PC-9 (cell line): ENCODE results near the gene TSACC. TPM values are rescaled to one million over a fixed set of nuclear protein-coding genes. Genes with fewer than 3 reads are reported as not detected.
"Not testable (repeated sequence)": the region's sequence is repeated elsewhere in the genome, so short reads cannot be mapped to it uniquely, and the experiment has no call there.

ENCODE experiments used
- BruUV-seq: library from RNA; stranded (reverse); fragments of 400-500 nt; replicated peaks from 2 replicates; lab custom pipeline; 2021; lab: Mats Ljungman, UMichigan
- CTCF ChIA-PET: fragments of 300-600 bp; sonication (Branson Sonifier 250); formaldehyde crosslinking; loops from one replicate; lab custom pipeline; 2022; ENCODE audit warnings: antibody characterized with exemption; lab: Charles Lee
- POLR2A ChIA-PET: fragments of 300-600 bp; sonication (Branson Sonifier 250); formaldehyde crosslinking; loops from one replicate; lab custom pipeline; 2022; ENCODE audit warnings: antibody characterized with exemption; ENCODE audit not compliant: unreplicated experiment; lab: Charles Lee
- DNase-seq, 2 experiments: peaks; one replicate each; pipeline versions ENCODE4 v3.0.0 to v3.0.0-alpha.2; 2015 to 2022; ENCODE audit warnings: mixed read lengths in 1 of 2
- H2AFZ ChIP-seq: fragments of 200-600 bp; sonication (generic); 2 replicates; pipeline ENCODE4 v1.8.1; 2017; ENCODE audit warnings: antibody characterized with exemption
- H3F3A ChIP-seq: fragments of 200-600 bp; sonication (generic); 2 replicates; pipeline ENCODE4 v1.8.1; 2017; ENCODE audit warnings: antibody characterized with exemption, mild to moderate bottlenecking, low read depth; ENCODE audit not compliant: insufficient read depth
- H3K27ac ChIP-seq: fragments of 200-600 bp; sonication (generic); 2 replicates; pipeline ENCODE4 v1.6.1; 2016; ENCODE audit warnings: mixed run types
- H3K27me3 ChIP-seq: fragments of 200-600 bp; sonication (generic); 2 replicates; pipeline ENCODE4 v1.6.1; 2016; ENCODE audit warnings: low read depth, mixed run types; ENCODE audit not compliant: insufficient read depth
- H3K36me3 ChIP-seq: fragments of 200-600 bp; sonication (generic); 2 replicates; pipeline ENCODE4 v1.6.1; 2016; ENCODE audit warnings: low read depth, mixed run types
- H3K4me1 ChIP-seq: fragments of 200-600 bp; sonication (generic); replicated peaks from 2 replicates; pipeline ENCODE4 v1.6.1; 2016; ENCODE audit warnings: mixed run types; ENCODE audit not compliant: insufficient read depth
- H3K4me2 ChIP-seq: fragments of 200-600 bp; sonication (generic); 2 replicates; pipeline ENCODE4 v1.6.1; 2017; ENCODE audit warnings: mixed run types
- H3K4me3 ChIP-seq: fragments of 200-600 bp; sonication (generic); 2 replicates; pipeline ENCODE4 v1.6.1; 2016; ENCODE audit warnings: mixed run types
- H3K79me2 ChIP-seq: fragments of 200-600 bp; sonication (generic); 2 replicates; pipeline ENCODE4 v1.6.1; 2017; ENCODE audit warnings: low read depth, mixed run types
- H3K9me2 ChIP-seq: fragments of 200-600 bp; sonication (generic); 2 replicates; pipeline ENCODE4 v1.8.1; 2017; ENCODE audit warnings: mild to moderate bottlenecking; ENCODE audit not compliant: insufficient read depth
- H3K9me3 ChIP-seq: fragments of 200-600 bp; sonication (generic); 2 replicates; pipeline ENCODE4 v1.8.1; 2016; ENCODE audit warnings: low read depth; ENCODE audit not compliant: insufficient read depth
- H4K20me1 ChIP-seq: fragments of 200-600 bp; sonication (generic); 2 replicates; pipeline ENCODE4 v1.8.1; 2017; ENCODE audit not compliant: insufficient read depth
- EZH2 ChIP-seq: fragments of 200-600 bp; sonication (generic); IDR thresholded peaks from 2 replicates; pipeline ENCODE4 v1.8.0; 2017; ENCODE audit warnings: antibody characterized with exemption, low read depth
- intact Hi-C: fragments of 100-400 bp; cut with micrococcal nuclease; formaldehyde crosslinking; loops from one replicate; pipeline ENCODE4 v1.10.0; 2022; ENCODE audit not compliant: unreplicated experiment
- total RNA-seq: library from RNA; stranded (reverse); gene quantifications from 2 replicates; pipeline ENCODE4 v1.2.3, GENCODE V29; 2021
- TF ChIP-seq, protein P1 (sequence below): fragments of 200-600 bp; sonication (generic); conservative IDR thresholded peaks from 2 replicates; pipeline ENCODE4 v1.6.1; 2017; ENCODE audit warnings: mixed run types, antibody characterized with exemption, mild to moderate bottlenecking, moderate library complexity

Gene TSACC
- total RNA-seq, 1 experiment from 2014 or later: 1.3 TPM

- Histone ChIP-seq H3K4me1 (no peaks in the 10 kb centered on the region), H3F3A (peaks cover 10% of the 10 kb centered on the region; the same call in 1 of the 2 replicates), H3K27ac (no peak overlapping the region), H3K9me2 (no peaks in the 10 kb centered on the region), H3K4me3 (no peak overlapping the region), H3K9me3 (no peaks in the 10 kb centered on the region), H3K36me3 (no peaks in the 10 kb centered on the region), H4K20me1 (no peaks in the 10 kb centered on the region), H3K27me3 (no peaks in the 10 kb centered on the region), H3K79me2 (no peaks in the 10 kb centered on the region), H2AFZ (no peak overlapping the region), H3K4me2 (no peak overlapping the region)
- intact Hi-C loops: no loop called here
- no peak for DNase-seq
- TF ChIP-seq, protein P1, sequence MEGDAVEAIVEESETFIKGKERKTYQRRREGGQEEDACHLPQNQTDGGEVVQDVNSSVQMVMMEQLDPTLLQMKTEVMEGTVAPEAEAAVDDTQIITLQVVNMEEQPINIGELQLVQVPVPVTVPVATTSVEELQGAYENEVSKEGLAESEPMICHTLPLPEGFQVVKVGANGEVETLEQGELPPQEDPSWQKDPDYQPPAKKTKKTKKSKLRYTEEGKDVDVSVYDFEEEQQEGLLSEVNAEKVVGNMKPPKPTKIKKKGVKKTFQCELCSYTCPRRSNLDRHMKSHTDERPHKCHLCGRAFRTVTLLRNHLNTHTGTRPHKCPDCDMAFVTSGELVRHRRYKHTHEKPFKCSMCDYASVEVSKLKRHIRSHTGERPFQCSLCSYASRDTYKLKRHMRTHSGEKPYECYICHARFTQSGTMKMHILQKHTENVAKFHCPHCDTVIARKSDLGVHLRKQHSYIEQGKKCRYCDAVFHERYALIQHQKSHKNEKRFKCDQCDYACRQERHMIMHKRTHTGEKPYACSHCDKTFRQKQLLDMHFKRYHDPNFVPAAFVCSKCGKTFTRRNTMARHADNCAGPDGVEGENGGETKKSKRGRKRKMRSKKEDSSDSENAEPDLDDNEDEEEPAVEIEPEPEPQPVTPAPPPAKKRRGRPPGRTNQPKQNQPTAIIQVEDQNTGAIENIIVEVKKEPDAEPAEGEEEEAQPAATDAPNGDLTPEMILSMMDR: no peak
- no peak for TF ChIP-seq EZH2
- ChIA-PET CTCF (no interaction called here), POLR2A (no interaction called here)
- BruUV-seq: no TSS peak
These were observed 8.3 kb downstream of the TSACC start for GRCh38 chr1:156346636-156347035.

- no peak overlapping the region for H3K4me3 ChIP-seq
- peaks cover 8% of the 10 kb centered on the region; the same call in 1 of the 2 replicates for H3F3A ChIP-seq
- H3K9me3 ChIP-seq: no peaks in the 10 kb centered on the region
- H3K79me2 ChIP-seq: no peaks in the 10 kb centered on the region
- H3K4me2 ChIP-seq: no peak overlapping the region
- no peak for DNase-seq
- TF ChIP-seq, protein P1: no peak
- no peak for TF ChIP-seq EZH2
- BruUV-seq: no TSS peak
- POLR2A ChIA-PET: no interaction called here
- no peak overlapping the region for H2AFZ ChIP-seq
- no peaks in the 10 kb centered on the region for H4K20me1 ChIP-seq
- no peak overlapping the region for H3K27ac ChIP-seq
- no peaks in the 10 kb centered on the region for H3K9me2 ChIP-seq
- H3K4me1 ChIP-seq: no peaks in the 10 kb centered on the region
- no peaks in the 10 kb centered on the region for H3K27me3 ChIP-seq
- no peaks in the 10 kb centered on the region for H3K36me3 ChIP-seq
- intact Hi-C loops: no loop called here
- CTCF ChIA-PET: interaction anchor here (0.6 kb wide), 1 partner anchor 188 kb away, joined by 17 read pairs; no protein-coding TSS in a partner anchor
These were observed 9.0 kb downstream of the TSACC start for GRCh38 chr1:156347331-156347730.

DNA sequence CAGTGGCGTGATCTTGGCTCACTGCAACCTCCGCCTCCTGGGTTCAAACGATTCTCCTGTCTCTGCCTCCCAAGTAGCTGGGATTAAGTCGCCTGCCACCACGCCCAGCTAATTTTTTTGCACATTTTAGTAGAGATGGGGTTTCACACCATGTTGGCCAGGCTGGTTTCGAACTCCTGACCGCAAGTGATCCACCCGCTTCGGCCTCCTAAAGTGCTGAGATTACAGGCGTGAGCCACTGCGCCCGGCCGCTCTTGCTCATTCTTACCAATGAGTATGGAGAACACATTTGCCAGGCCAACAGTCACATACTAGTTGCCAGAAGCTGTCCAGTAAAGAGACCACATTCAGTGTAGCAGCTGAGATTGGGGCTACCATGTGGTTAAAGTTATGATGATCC, 14.2 kb downstream of the TSACC start:
- H3K4me3 ChIP-seq, H3K4me2 ChIP-seq, H3F3A ChIP-seq, H3K27me3 ChIP-seq, H3K9me3 ChIP-seq, H3K79me2 ChIP-seq, H4K20me1 ChIP-seq, H3K27ac ChIP-seq, H3K36me3 ChIP-seq, POLR2A ChIA-PET, CTCF ChIA-PET, BruUV-seq, H3K9me2 ChIP-seq, intact Hi-C loops, H2AFZ ChIP-seq, DNase-seq: not testable (repeated sequence)
- peaks cover 20% of the 10 kb centered on the region for H3K4me1 ChIP-seq
